ENCODE measurements around the gene NUDT14.

NUDT14 gene

GRCh38 chr14:105204206-105204930 is 23.3 kb upstream of the NUDT14 start:
- no peak for DNase-seq (ENCODE audit: low read depth)
- no peak for TF ChIP-seq CTCF (IDR thresholded peaks at IDR 0.05; ENCODE audit: insufficient read depth, low read depth, low read length, missing control alignments)
- no peak overlapping the region for H3K4me3 ChIP-seq (ENCODE audit: low read depth, low read length)

- DNase-seq (ENCODE audit: low read depth): no peak
- TF ChIP-seq CTCF (IDR thresholded peaks at IDR 0.05; ENCODE audit: insufficient read depth, low read depth, low read length, missing control alignments): no peak
- H3K4me3 ChIP-seq (ENCODE audit: low read depth, low read length): no peak overlapping the region
Measured at GRCh38 chr14:105203701-105204100, 22.6 kb upstream of the NUDT14 start.

- no peak overlapping the region for H3K4me3 ChIP-seq (ENCODE audit: low read depth, low read length)
- peak; percentile 91 for TF ChIP-seq CTCF (IDR thresholded peaks at IDR 0.05; ENCODE audit: insufficient read depth, low read depth, low read length, missing control alignments)
- peak; percentile 63 for DNase-seq (ENCODE audit: low read depth)
Measured at GRCh38 chr14:105203057-105203531, 22.0 kb upstream of the NUDT14 start.

- DNase-seq (ENCODE audit: low read depth): peak; percentile 32
- no peak overlapping the region for H3K4me3 ChIP-seq (ENCODE audit: low read depth, low read length)
- TF ChIP-seq CTCF (IDR thresholded peaks at IDR 0.05; ENCODE audit: insufficient read depth, low read depth, low read length, missing control alignments): no peak
Measured at GRCh38 chr14:105201925-105202513, 20.9 kb upstream of the NUDT14 start.

GRCh38 chr14:105201156-105201924 is 20.2 kb upstream of the NUDT14 start:
- DNase-seq (ENCODE audit: low read depth): no peak
- no peak overlapping the region for H3K4me3 ChIP-seq (ENCODE audit: low read depth, low read length)
- TF ChIP-seq CTCF (IDR thresholded peaks at IDR 0.05; ENCODE audit: insufficient read depth, low read depth, low read length, missing control alignments): peak; percentile 16

GRCh38 chr14:105200641-105201040 is 19.5 kb upstream of the NUDT14 start:
- no peak overlapping the region for H3K4me3 ChIP-seq (ENCODE audit: low read depth, low read length)
- no peak for DNase-seq (ENCODE audit: low read depth)
- TF ChIP-seq CTCF (IDR thresholded peaks at IDR 0.05; ENCODE audit: insufficient read depth, low read depth, low read length, missing control alignments): no peak
